Measurements from ENCODE around the gene HDAC11.

GRCh38 chr3:13539292-13539638 is 59.2 kb downstream of the HDAC11 start:
- TF ChIP-seq RAD21 (IDR thresholded peaks at IDR 0.05; ENCODE audit: low read depth) (no peak), REST (IDR thresholded peaks at IDR 0.05; ENCODE audit: low read depth) (no peak), EP300 (IDR thresholded peaks at IDR 0.05; ENCODE audit: borderline replicate concordance) (no peak), YY1 (IDR thresholded peaks at IDR 0.05; ENCODE audit: low read depth) (no peak)
